C1 segment of cervical spinal cord (tissue), 14 donors: ENCODE results near the gene SPP1.
"Not testable (repeated sequence)": the region's sequence is repeated elsewhere in the genome, so short reads cannot be mapped to it uniquely, and the experiment has no call there.

Experiments
- DNase-seq, 14 donors: peaks; one replicate each; lab custom pipeline; 2025; lab: John Stamatoyannopoulos, UW

SPP1 gene

DNA sequence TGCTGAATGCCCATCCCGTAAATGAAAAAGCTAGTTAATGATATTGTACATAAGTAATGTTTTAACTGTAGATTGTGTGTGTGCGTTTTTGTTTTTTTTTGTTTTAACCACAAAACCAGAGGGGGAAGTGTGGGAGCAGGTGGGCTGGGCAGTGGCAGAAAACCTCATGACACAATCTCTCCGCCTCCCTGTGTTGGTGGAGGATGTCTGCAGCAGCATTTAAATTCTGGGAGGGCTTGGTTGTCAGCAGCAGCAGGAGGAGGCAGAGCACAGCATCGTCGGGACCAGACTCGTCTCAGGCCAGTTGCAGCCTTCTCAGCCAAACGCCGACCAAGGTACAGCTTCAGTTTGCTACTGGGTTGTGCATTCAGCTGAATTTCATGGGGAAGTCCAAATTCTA lies at the start of gene SPP1:
TSS of gene SPP1 (plus strand) at position 249 of the 400 bp plus-strand sequence. CDS start 1,182 bp downstream, outside the sequence.
- DNase-seq = peak in 13 of 14 donors; percentile 3 to 75 (median 67)

DNA sequence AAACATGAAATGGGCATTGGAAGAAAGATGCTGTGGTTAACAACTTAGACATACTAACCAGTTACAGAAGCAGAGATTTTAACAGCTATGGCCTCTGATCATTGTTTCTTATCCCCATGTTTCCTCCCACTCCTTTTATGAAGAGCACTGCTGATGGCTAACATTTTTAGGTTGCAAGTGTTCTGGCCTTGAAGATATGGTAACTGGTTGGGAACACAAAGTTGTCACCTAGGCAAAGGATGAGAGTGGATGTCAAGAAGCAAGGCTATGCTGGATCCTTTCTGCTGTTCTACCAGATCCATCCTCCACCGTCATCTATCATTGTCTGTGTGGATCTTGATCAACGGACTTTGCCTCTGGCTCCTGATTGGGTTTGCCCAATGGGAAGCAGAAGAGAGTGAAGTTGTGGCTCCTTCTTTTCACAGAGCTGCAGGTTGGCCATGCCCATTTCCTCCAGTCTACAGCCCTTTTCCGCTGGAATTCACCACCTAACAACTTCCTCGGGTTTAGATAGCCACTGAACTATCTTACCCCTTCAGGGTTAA lies 48.9 kb upstream of the SPP1 start:
- no peak for DNase-seq

DNA sequence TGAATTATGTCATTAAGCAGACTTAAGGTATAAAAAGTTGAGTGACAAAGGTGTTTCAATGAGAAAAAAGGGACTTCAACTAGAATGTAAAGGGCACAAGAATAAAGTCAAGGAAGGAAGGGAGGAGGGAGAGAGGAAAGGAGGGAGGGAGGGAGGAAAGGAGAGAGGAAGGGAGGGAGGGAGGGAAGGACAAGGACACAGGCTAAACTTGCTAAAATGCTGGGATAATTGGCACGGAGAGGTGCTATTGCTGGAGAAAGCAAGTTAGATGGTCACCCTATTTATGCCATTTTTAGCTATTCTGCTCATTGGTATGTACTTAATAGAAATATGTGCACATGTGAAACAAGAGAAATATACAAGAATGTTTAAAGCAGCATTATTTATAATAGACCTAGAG lies 44.9 kb upstream of the SPP1 start:
- no peak for DNase-seq

DNA sequence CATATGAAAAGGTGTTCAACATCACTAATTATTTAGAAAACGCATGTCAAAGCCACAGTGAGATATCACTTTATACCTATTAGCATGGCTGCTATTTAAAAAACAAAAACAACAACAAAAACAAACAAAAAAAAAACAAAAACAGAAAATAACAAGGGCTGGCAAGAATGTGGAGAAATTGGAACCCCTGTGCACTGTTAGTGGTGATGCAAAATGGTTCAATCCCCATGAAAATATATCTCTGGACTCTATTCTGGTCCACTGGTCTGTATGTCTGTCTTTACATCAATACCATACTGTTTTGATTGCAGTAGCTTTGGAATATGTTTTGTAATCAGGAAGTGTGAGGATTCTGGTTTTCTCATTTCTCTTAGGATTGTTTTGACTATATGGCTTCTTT lies 43.6 kb upstream of the SPP1 start:
- no peak for DNase-seq

DNA sequence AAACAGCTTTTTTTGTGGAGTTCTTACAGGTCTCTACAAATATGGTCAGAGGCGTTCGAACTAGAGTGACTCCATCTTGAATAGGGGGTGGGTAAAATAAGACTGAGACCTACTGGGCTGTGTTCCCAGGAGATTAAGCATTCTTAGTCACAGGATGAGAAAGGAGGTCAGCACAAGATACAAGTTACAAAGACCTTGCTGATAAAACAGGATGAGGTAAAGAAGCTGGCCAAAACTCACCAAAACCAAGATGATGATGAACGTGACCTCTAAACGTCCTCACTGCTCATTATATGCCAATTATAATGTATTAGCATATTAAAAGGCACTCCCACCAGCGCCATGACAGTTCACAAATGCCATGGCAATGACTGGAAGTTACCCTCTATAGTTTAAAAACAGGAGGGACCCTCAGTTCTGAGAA lies 42.8 kb upstream of the SPP1 start:
- DNase-seq = no peak

DNA sequence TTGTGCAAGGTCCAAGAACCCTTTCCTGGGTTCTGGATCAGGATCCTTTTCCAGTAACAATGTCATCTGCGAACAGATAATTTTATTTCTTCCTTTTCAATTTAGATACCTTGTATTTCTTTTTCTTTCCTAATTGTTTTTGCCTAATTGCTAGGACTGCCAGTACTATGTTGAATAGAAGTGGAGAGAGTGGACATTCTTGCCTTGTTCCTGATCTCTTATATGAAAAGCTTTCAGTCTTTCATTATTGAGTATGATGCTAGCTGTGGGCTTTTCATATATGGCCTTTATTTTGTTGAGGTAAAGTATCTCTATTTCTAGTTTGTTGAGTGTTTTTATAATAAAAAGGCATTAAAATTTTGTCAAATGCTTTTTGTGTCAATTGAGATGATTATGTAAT lies 42.2 kb upstream of the SPP1 start:
- DNase-seq = no peak

DNA sequence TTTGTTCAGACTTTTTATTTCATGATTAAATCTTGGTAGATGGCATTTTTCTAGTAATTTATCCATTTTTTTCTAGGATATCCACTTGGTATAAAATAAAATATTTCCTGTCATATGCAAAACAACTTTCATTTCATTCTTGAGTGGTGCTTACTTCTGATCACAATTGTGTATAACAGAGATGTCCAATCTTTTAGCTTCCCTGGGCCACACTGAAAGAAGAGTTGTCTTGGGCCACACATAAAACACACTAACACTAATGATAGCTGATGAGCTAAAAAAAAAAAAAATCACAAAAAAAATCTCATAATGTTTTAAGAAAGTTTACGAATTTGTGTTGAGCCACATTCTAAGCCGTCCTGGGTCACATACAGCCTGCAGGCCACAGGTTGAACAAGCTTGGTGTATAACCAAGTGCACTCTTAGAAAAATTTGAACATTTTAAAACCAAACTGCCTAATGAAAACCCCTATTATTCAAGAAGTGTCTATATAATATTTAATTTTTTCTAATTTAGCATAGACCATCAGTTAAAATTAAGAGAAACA lies 41.3 kb upstream of the SPP1 start:
- DNase-seq = no peak

DNA sequence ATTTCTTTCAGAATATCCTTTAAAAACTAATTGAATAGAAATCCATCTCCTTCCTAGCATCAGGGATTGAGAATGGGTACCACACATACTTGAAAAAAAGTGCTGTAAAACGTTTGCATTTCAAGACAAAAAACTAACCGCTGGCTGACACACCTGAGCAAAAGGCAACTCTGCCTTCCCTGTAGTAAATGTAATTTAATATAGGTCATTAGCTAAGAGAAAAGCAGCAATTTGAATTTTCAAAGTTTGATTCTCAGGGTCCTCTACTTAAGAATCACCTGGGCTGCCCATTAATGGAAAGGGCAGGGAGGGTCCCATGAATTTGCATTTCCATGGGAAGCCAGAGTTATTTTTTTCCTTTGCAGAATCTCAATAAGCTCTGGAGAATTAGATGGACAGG lies 40.5 kb upstream of the SPP1 start:
- DNase-seq = no peak

DNA sequence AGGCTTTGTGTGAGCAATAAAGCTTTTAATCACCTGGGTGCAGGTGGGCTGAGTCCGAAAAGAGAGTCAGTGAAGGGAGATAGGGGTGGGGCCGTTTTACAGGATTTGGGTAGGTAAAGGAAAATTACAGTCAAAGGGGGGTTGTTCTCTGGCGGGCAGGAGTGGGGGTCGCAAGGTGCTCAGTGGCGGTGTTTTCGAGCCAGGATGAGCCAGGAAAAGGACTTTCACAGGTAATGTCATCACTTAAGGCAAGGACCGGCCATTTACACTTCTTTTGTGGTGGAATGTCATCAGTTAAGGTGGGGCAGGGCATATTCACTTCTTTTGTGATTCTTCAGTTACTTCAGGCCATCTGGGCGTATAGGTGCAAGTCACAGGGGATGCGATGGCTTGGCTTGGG lies 39.6 kb upstream of the SPP1 start:
- not testable (repeated sequence) for DNase-seq

DNA sequence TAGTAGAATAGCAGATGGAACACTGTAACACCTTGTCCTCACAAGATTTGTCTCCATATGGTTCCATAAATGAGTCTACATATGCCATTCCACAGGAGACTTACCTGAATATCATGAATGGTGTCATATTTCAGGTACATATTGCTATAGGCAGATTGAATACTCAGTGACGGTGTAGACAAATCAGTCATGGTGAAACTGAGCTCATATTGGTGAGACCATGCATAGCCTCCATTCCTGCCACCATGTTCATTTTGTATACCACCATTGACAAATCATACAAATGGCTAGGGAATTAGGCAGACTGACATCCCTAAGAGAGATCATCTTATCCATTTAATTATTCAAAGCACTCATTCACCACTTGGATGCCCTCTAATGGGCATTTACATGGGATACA lies 38.0 kb upstream of the SPP1 start:
- DNase-seq = no peak

DNA sequence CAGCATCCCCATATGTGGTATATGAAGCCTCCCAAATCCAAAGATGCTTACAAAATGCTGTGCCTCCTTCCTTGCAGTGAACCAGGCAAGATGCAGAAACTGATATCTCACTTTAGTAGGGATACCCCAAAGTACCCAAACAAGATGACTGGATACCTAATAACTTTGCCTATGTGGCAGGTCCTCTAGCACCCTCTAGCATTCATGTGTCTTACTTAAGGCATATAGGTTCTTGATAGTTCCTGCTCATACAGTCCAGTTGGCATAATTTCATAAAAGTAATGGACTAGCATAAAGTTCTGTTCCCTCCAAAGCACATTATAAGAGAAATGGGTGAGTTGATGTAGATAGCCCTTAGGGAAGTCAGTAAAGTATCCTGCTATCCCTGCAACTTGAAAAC lies 36.8 kb upstream of the SPP1 start:
- DNase-seq = no peak

DNA sequence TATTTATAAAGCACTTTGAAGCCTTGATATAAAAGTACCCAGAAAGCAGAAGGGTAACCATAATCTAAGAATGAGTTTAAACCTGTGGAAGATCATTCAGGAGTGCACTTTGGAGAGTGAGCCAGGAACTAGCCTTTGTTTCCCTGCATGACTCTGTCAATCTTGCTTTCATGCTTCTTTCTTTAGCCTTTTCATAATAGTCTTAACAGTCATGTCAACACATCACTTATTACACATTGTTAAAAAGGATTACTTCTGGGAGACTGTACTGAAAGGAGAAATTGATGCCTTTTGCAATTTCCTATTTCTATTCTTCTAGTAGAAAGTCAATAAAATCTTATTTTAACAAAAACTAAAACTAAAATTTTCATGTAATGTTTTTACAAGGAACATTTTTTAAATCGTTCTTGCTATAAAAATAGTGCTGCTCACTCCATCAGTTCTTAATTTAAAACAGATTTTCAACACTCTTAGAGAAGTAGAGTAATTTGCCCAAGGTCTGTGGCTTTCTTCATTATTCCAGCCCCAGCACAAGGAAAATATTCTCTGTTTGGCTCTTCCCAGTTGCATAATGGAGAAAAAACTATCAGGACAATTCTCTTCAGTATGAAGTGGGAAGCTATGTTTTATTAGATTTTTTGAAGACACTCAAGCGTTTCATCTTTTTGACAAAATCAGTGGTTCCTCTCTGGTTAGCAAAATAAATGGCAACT lies 35.4 kb upstream of the SPP1 start:
- DNase-seq = no peak

DNA sequence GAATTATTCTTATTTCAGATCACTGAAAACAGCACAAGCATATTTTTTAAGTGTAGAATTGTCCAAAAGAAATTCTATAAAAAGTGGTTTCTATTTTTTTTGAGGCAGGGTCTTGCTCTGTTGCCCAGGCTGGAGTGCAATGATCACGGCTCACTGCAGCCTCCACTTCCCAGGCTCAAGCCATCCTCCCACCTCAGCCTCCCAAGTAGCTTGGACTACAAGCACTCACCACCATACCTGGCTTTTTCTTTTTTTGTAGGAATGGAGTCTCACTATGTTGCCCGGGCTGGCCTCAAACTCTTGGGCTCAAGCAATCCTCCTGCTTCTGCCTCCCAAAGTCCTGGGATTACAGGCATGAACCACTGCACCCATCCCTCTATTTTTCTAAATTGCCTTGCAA lies 34.7 kb upstream of the SPP1 start:
- DNase-seq = not testable (repeated sequence)

DNA sequence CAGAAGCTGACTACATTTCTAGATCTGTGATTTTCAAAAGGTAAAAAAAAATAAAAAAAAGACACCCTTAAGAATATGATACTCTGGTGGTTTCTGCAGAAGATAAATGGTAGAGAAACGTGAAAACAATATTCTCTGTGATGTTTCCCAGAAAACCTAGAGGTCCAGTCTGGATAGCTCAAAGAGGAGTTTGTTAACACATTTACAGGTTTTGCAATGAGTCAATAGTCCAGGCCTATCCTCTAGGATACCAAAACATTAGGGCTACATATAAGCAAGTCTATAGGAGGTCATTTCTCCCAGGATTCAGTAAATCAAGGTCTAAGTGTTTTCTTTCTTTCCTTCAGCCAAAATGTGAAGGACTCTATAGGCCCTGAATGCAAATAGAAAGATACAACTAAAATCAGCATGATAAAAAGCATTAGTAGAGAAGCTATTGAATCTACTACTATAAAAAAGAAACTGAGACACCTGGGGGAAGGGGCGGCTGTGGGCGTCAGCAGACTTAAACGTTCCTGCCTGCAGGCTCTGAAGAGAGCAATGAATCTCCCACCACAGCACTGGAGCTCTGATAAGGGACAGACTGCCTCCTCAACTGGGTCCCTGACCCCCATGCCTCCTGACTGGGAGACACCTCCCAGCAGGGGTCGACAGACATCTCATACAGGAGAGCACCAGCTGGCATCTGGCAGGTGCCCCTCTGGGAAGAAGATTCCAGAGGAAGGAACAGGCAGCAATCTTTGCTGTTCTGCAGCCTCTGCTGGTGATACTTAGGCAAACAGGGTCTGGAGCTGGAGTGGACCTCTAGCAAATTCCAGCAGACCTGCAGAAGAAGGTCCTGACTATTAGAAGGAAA lies 33.7 kb upstream of the SPP1 start:
- DNase-seq = no peak

DNA sequence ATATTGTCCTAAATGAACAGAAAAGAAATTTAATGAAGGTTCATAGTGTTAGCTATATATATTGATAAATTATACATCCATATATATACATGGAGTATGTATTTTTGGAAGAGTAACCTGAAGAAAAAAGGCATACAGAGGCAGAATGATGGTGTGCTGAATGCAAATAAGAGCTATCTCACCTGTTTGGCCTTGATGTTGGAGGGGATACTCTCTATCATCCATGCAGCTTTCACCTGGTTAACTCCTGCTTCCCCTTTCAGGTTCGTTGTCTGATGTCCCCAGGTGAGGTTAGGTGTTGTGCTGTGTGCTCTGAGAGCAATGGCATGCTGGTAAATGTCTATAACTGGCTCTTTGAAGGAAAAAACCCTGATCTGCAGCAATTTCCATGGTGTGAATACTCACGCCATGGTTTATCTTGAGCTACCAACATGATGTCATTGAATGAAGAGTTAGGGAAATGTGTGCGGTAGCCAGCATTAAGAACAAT lies 31.8 kb upstream of the SPP1 start:
- DNase-seq = no peak

DNA sequence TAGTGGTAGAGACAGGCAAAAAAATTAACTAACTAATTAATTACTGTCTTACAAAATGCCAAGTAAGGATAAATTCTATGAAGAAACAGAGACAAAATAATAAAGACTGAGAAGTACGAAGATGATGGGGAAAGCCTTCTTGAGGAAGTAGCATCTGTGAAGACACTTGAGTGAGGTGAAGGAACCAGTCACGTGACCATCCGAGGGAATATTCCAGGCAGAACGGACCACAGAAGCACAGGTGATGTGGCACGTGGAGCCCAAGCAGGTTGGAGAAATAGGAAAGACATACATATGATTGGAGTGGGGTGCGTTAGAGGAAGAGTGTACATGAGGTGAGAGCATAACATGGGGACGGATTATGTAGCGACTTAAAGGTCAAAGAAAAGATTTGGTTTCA lies 30.5 kb upstream of the SPP1 start:
- DNase-seq = no peak

DNA sequence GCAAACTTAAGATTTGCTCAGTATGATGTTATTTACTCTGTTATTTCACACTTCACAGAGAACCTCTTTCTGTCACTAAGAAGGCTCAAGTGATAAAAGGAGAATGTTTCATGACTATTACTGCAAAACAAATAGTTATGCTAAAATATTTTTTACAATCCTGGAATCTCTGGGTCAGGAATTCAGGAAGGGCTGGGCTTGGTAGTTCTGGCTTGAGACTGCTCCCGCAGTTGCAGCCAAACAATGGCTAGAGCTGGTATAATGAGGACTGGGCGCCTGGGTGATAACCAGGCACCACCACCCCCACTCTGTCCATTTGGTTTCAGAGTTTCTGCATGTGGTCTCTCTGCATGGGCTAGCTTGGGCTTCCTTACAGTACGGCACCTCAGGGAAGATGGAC lies 28.7 kb upstream of the SPP1 start:
- no peak for DNase-seq

DNA sequence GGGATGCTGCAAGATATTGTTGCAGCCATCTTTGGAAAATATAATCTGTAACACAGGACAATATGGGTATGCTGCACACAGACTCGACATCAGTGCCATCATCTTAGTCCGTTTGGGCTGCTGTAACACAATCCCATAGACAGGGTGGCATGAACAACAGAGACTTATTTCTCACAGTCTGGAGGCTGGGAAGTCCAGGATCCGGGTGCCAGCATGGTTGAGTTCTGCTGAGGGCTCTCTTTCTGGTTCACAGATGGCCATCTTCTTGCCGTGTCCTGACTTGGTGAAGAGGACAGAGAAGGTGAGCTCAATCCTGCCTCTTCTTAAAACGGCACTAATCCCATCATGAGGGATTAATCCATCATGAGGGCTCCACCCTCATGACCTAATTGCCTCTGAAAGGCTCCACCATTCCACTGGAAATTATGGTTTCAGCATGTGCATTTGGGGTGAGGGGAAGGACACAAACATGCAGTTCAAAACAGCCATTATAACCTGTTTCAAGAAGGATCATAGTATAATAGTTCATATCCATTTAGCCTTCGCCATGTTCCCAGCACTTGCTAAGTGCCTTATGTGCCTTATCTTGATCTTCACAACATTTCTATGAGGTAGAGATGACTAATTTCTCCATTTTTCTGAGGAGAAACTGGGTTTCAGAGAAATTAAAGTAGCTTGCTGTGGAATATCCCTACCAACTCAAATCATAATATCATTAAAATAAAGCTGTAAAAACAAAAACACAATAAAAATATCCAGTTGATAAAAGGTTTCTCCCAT lies 27.9 kb upstream of the SPP1 start:
- DNase-seq = no peak

DNA sequence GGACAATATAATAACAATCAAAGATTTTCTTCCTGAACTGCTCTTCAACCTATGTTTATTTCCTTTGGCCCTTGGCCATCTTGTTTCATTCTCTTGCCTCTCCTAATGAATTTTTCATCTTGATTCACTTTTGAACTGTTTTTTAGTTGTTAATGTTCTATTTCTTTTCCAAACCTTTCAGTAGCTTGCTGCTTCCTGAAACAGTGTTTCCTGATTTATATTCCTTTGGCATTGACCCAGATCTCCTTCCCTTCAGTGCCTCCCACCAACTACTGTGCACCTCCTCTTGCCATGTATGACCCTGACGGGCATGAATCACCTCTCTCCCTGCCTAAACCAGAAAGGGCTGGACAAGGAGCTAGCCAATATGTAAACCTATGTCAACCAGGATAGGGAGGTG lies 25.6 kb upstream of the SPP1 start:
- DNase-seq = no peak

DNA sequence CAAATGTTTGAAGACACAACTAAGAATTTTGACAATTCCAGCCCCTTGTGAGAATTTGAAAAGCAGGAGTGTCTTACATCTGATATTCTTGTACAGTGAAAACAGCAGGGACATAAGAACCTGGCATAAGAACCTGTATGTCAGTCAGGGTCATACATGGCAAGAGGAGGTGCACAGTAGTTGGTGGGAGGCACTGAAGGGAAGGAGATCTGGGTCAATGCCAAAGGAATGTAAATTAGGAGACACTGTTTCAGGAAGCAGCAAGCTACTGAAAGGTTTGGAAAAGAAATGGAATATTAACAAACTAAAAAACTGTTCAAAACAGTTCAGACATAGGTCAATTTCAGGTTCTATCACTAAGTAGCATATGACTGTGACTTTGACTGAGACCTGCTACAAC lies 25.0 kb upstream of the SPP1 start:
- DNase-seq = no peak

DNA sequence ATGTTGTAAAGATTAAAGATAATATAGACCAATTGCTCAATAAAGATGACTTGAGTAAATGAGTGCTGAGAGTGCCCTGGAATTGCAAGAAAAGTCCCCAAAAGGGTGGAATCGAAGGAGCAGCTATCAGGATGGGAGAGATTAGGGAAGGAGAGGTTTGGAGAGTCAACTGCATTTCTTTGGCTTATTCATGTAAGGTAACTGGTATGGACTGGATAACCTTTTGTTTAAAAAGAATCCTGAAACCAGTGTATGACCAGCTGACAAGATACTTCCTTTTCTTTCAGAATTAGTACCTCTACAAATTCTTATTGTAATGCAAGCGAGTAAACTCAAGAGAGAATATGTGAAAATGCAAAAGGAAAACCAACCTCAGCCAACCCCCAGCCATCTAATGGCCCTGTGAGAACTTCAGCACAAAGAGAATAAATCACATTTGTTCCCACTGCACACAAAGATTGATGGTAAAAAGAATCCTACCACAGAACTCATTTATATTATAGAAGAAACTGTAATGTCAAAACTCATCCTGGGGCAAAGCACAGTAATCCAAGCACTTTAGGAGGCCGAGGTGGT lies 24.5 kb upstream of the SPP1 start:
- no peak for DNase-seq
